ENCODE data around the gene POU2F3. TPM values are rescaled to one million over a fixed set of nuclear protein-coding genes. Genes with fewer than 3 reads are reported as not detected.

Gene POU2F3
- total RNA-seq, 1 experiment from 2014 or later: not detected

DNA sequence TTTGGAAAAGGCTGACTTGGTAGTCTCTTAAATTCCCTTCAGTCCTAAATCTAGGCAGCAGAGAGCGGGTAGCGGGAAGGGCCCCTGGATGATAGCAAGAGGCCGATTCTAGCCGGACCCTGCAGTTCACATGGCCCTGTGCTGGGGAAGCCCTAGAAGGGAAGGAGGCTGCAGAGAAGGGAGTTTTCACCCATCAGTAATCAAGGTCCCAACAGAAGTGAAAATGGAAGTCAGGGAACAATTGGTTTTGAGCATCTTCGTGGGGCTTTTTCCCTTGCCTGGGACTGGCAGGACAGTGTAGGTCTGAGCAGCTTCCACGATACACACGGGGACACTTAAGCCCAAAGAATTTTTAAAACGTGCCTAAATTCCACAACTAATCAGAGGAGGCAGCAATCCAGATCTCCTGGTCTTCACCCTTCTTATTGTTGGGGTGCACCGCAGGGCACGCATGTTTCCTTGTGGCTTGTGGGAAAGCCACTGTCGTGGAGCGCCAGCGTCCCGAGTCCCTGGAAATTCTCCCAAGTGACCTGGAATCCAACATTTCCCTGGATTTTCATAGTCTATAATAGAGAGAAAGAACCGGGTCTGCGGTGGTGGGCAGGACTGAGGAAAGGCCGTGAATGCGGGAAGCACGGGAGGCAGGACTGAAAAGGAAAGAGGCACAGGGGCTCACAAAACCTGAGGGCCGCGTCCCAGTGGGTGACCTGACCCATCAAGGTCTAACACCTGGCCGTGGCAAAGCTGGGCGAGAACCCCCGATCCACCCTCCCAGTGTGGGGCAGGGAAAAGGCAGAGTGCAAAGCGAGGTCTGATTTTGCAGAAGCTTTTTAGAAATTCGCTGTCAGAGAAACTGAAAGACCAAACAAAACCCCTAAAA is 30.0 kb upstream of the POU2F3 start:
- Mint-ChIP-seq H3K4me3 (ENCODE audit: unreplicated experiment) (peak overlapping the region; percentile 84), H3K4me1 (ENCODE audit: low read depth, unreplicated experiment) (peaks cover 25% of the 10 kb centered on the region), H3K27me3 (ENCODE audit: insufficient read depth, unreplicated experiment) (no peaks in the 10 kb centered on the region), H3K27ac (ENCODE audit: unreplicated experiment) (peak overlapping the region; percentile 76), H3K36me3 (ENCODE audit: insufficient read depth, unreplicated experiment) (no peaks in the 10 kb centered on the region), H3K9me3 (ENCODE audit: unreplicated experiment) (no peaks in the 10 kb centered on the region)
- DNase-seq: peak in 1 of 2 experiments; percentile 46
- Histone ChIP-seq H3K36me3 (ENCODE audit: control insufficient read depth, insufficient read depth, low read length) (peaks cover 4% of the 10 kb centered on the region; the same call in 1 of the 2 replicates), H3K27me3 (replicated peaks; ENCODE audit: control insufficient read depth, insufficient read depth, low read length) (no peaks in the 10 kb centered on the region), H3K4me1 (peaks cover 30% of the 10 kb centered on the region), H3K9me3 (no peaks in the 10 kb centered on the region), H3K4me3 (ENCODE audit: low read depth, low read length) (peak overlapping the region; percentile 93)
- POLR2A ChIA-PET: no interaction called here
- CTCF ChIA-PET: interaction anchor here (0.6 to 1.2 kb wide), 2 partner anchors 19 to 26 kb away, joined by 3 read pairs; no protein-coding TSS in a partner anchor
- intact Hi-C loops (cut with micrococcal nuclease; ENCODE audit: unreplicated experiment): loop anchor here (1.0 kb wide), 2 partner anchors 25 to 38 kb away; no protein-coding TSS in a partner anchor
- TF ChIP-seq, protein P1, sequence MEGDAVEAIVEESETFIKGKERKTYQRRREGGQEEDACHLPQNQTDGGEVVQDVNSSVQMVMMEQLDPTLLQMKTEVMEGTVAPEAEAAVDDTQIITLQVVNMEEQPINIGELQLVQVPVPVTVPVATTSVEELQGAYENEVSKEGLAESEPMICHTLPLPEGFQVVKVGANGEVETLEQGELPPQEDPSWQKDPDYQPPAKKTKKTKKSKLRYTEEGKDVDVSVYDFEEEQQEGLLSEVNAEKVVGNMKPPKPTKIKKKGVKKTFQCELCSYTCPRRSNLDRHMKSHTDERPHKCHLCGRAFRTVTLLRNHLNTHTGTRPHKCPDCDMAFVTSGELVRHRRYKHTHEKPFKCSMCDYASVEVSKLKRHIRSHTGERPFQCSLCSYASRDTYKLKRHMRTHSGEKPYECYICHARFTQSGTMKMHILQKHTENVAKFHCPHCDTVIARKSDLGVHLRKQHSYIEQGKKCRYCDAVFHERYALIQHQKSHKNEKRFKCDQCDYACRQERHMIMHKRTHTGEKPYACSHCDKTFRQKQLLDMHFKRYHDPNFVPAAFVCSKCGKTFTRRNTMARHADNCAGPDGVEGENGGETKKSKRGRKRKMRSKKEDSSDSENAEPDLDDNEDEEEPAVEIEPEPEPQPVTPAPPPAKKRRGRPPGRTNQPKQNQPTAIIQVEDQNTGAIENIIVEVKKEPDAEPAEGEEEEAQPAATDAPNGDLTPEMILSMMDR (IDR thresholded peaks at IDR 0.05; ENCODE audit: insufficient read depth in 1 of 2, low read depth in 1 of 2, low read length in 1 of 2, severe bottlenecking in 1 of 2, unreplicated experiment in 1 of 2): no peak
- BruUV-seq (replicated peaks): TSS peak; percentile 68

DNA sequence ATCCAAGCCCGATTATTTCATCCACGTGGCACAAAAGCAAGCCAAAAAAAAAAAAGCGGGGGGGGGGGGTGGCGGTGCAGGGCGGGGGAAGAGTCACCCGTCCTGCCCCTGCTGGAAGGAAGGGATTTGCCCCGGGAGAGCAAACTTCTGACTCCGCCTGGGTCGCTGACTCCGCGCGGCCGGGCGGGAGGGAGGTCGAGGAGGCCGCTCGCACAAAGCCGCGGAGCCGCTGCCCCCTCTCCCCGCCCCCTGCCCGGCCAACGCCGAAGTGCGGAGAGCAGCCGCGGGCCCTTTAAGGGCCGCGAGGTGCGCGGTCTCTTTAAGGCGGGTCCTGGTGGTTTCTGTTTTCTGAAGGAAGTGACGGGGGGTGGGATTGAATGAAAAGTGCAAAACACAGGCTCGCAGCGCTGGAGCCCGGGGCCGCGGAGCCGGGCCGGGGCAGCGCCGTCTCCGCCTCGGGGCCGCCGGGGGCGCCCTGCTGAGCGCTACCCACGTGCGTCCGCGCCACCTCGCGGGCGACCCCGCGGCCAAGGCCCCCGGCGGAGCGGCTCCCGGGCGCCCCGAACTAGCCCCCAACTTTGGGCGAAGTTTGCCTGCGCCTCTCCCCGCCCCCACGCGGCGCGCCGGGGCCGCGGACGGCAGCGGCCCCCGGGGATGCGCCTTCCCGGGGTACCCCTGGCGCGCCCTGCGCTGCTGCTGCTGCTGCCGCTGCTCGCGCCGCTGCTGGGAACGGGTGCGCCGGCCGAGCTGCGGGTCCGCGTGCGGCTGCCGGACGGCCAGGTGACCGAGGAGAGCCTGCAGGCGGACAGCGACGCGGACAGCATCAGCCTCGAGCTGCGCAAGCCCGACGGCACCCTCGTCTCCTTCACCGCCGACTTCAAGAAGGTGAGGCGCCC is 29.1 kb upstream of the POU2F3 start, which contains the start of gene OAF:
Gene OAF (plus strand): TSS at position 407 of the 896 bp plus-strand sequence. CDS start 248 bp downstream, at position 655.
- no TSS peak for BruUV-seq (replicated peaks)
- H3K36me3 Mint-ChIP-seq (ENCODE audit: insufficient read depth, unreplicated experiment): no peaks in the 10 kb centered on the region

More for the DNA sequence above, 29.1 kb upstream of the POU2F3 start, which contains the start of gene OAF:
- Mint-ChIP-seq H3K4me1 (ENCODE audit: low read depth, unreplicated experiment) (peaks cover 25% of the 10 kb centered on the region), H3K9me3 (ENCODE audit: unreplicated experiment) (no peaks in the 10 kb centered on the region), H3K4me3 (ENCODE audit: unreplicated experiment) (peak within 1 kb of the TSS; percentile 85), H3K27me3 (ENCODE audit: insufficient read depth, unreplicated experiment) (no peaks in the 10 kb centered on the region), H3K27ac (ENCODE audit: unreplicated experiment) (peak within 1 kb of the TSS; percentile 84)
- H3K9me3 ChIP-seq: no peaks in the 10 kb centered on the region
- intact Hi-C loops (cut with micrococcal nuclease; ENCODE audit: unreplicated experiment): loop anchor here (1.0 kb wide), 2 partner anchors 26 to 39 kb away; no protein-coding TSS in a partner anchor
- peak within 1 kb of the TSS; percentile 93 for H3K4me3 ChIP-seq (ENCODE audit: low read depth, low read length)
- ChIA-PET CTCF (interaction anchor here (0.6 to 1.2 kb wide), 3 partner anchors 20 to 26 kb away, joined by 3 read pairs; no protein-coding TSS in a partner anchor), POLR2A (interaction anchor here (0.7 kb wide), 1 partner anchor 245 kb away, joined by 8 read pairs; no protein-coding TSS in a partner anchor)
- TF ChIP-seq, protein P1 (IDR thresholded peaks at IDR 0.05; ENCODE audit: insufficient read depth in 1 of 2, low read depth in 1 of 2, low read length in 1 of 2, severe bottlenecking in 1 of 2, unreplicated experiment in 1 of 2): peak in 1 of 2 experiments; percentile 21
- H3K4me1 ChIP-seq: peaks cover 30% of the 10 kb centered on the region
- no peaks in the 10 kb centered on the region for H3K27me3 ChIP-seq (replicated peaks; ENCODE audit: control insufficient read depth, insufficient read depth, low read length)
- H3K36me3 ChIP-seq (ENCODE audit: control insufficient read depth, insufficient read depth, low read length): peaks cover 4% of the 10 kb centered on the region; the same call in 1 of the 2 replicates
- peak; percentile 92 for DNase-seq
